GM19372 (cell line): ENCODE measurements around the gene FGD2.
"Not testable (repeated sequence)": the region's sequence is repeated elsewhere in the genome, so short reads cannot be mapped to it uniquely, and the experiment has no call there.

Experiments used
- ATAC-seq: cut with Tn5 transposase; IDR thresholded peaks from one replicate; pipeline ENCODE4 v1.9.1; 2021; ENCODE audit warnings: mild to moderate bottlenecking, low read depth, moderate library complexity; ENCODE audit not compliant: unreplicated experiment

FGD2 gene

DNA sequence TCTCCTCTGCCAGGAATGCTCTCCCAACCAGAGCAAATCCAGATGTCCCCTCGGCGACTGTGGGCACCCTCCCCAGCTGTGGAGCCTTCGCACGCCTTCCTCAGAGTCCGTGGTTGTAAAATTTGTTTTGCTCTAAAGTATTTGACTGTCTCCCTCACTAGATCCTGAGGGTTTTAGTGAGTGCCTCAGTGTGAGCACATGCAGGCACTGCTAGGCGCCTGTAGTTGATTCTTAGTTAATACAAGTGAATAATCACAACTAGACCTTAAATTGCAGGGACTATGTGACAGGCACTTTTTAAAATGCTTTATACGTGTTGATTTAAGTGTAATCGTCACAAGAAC is 18.8 kb upstream of the FGD2 start:
- no peak for ATAC-seq

DNA sequence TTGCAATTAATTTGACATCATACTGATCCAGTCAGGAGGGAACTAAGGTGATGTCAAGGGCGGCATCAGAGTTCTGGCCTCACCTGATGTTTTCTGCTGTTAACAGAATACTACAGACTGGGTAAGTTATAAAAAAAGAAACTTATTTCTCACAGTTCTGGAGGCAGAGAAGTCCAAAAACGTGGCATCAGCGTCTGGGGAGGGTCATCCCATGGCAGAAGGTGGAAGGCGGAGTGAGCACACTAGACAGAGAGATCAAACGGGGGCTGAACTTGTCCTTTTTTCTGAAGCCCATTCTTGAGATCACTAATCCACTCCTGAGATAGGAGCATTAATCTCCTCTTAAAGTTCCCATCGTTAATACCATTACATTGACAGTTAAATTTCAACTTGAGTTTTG is 16.2 kb upstream of the FGD2 start:
- no peak for ATAC-seq

DNA sequence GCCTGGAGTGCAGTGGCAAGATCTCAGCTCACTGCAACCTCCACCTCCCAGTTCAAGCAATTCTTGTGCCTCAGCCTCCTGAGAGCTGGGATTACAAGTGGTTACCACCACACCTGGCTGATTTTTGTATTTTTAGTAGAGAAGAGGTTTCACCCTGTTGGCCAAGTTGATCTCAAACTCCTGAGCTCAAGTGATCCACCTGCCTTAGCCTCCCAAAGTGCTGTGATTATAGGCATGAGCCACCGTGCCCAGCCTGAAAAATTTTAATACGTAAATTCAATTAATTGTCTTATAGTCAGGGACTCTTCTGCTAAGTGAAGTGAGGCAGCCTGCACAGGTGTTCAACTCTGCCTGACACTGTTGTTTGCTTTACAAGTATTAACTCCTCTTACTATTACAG is 15.1 kb upstream of the FGD2 start:
- not testable (repeated sequence) for ATAC-seq

DNA sequence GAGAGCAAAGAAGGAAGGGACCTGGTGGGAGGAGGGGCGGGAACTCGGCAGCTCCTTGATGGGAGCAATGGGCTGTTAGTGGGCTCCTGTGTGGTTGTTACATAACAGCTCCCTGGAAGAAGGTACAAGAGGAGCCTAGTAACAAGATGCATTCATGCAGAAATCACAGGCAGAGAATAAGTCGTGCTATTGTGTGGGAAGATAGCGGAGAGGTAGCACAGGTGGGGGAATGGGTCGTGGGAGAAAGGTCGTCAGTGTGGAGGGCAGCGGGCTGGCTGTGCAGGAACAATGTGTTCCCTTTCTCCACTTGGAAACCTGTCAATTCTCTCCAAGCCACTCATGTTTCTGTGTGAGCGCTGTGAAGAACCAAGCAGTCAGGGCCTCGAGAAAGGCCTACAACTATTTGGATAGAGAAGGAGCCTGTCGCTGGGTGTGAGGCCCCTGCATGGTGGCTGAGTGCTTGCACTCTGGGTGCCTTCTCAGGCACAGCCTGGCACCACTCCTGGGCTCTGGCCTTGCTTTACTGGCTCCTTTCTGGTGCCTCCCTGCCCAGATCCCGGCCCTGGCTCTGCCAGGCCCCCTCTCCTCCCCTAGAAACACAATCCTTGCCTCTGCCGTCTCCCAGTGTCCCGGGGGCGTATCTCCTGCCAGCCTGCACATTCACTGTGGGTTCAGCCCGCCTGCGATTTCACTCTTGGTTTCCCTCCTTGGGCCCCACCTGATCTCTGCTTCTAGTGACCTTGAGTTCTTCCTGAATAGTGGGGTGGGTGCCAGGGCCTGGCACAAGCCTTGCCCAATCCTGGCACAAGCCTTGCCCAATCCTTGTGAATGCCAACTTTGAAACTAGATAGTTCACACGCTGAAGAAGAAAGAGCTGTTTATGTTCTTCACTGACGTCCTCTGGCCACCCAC is 7.4 kb upstream of the FGD2 start:
- no peak for ATAC-seq

DNA sequence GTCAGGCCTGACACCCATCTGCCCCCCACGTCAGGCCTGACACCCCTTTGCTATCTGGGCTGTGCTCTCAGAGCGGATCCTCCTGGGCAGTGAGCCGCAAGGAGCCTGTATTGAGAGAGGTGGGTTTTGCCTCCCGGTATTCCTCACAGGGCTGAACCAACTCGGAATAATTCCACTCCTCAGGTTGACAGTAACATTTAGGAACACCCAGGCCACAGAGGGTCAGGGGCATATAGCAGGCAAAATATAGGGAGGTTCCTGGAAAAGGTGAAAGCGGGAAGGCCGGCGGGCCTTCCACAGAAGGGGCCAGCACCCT is 6.8 kb upstream of the FGD2 start:
- ATAC-seq: no peak

DNA sequence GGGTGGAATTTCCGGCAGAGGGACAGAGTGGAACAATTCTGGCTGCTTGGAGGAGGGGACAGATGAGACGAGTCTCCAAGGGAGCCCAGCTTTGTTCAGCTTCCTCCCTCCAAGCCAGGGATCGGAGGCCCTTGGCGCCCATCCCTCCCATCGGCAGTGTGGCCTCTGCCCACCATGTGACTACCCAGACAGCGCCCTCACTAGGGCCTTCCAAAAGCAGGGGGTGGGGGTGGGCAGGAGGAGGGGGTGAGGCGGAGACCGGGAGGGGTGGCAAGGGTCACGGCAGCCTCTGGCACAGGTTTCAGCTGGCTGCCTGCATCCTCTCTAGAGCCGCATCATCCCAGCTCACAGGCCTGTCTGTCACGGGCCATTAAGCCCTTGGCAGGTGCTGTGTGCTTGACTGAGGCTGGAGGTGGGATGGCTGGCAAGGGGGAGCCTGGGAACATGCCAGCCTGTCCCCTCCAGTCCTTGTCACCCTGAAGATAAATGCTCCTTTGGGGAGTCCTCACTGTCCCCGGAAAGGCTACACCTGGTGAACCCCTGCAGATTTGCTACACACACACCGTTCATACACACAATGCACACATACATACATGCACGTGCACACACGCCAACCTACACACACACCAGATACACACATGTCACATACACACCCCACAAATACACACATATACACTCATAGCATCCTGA is 6.2 kb upstream of the FGD2 start:
- no peak for ATAC-seq

DNA sequence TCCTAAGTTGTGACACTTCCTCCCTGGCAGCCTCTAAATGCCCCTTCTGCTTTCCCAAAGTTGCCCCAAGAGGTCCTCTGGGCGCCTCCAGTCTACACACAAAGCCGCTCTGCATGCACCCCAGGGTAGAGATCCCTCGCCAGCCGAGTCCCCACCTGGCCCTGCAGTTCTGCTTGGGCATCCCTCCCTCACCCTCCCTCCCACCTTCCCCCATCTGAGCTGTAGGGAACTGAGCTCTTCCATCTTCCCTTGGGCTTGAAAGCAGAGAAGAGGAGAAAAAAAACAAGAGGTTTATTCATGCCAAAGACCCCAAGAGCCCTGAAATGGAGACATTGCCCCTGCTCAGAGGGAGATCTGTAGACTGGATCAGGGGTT is 5.7 kb upstream of the FGD2 start:
- ATAC-seq: no peak

DNA sequence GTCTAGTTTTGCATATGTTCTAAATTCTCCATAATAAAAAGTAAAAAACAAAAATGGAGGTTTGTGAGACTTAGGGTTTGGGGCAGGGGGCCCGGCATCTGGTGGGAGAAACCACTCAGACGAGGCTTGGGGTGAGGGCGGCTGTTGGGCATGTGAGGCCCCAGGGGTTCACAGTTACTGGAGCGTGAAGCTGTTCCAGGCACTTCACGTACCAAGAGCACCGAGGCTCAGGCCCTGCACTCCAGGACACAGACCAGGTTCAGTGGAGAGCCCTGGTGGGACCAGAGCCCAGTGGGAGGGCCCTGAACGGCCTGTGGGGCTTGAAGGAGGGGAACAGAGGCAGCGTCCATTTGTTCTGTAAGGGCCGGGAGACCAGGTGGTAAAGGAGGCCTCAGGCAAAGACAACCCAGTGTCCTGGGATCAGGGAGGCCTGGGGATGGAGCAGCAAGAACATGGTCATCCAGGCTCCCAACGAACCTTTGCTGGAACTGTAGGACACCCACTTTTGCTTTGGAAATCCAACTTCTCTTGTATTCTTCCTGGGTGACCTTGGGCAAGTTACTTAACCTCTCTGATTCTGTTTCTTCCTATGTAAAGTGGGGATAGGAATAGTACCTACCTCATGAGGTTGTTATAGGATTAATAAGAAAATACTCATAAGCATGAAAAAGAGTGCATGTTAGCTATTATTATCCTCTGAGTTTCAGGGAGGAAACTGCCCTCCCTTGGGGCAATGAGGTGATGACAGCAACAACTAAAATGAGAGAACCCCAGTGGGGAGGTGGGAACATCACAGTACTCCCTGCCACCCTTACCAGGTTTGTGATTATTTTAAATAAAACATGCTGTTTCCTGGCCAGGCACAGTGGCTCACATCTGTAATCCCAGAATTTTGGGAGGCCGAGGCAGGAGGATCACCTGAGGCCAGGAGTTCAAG is 1.1 kb upstream of the FGD2 start:
- ATAC-seq: no peak

DNA sequence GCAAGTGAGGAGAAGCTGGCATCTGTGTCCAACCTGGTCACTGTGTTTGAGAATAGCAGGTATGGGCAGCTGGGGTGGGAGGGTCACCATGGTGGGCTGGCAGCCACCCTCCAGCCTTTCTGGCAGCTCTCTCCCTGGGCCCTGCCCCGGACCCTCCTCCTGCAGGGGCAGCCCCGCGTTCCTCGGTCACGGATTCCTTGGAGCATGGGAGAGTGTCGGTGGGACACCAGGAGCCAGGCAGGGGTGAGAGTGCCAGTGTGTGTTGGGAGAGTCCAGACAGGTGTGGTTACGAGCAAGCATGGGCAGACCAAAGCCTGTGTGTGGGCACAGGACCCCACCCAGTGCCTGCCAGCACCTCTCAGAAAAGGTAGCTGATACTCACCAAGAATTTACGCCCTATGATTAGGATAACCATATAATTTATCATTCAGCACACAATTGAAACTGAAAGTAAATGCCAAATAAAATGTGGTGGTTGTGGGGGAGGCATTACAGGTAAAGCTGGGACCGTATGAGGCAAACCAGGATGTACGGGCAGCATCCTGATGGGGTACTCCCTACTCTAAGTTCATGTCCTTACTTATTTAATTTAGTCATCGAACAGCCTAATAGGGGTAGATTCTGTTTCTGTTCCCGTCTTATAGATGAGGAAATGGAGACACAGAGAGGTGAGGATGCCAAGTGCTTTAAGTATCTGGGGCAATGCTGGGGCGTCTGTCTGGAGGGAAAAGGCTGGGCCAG is 542 bp downstream of the FGD2 start:
- ATAC-seq: peak; percentile 3

DNA sequence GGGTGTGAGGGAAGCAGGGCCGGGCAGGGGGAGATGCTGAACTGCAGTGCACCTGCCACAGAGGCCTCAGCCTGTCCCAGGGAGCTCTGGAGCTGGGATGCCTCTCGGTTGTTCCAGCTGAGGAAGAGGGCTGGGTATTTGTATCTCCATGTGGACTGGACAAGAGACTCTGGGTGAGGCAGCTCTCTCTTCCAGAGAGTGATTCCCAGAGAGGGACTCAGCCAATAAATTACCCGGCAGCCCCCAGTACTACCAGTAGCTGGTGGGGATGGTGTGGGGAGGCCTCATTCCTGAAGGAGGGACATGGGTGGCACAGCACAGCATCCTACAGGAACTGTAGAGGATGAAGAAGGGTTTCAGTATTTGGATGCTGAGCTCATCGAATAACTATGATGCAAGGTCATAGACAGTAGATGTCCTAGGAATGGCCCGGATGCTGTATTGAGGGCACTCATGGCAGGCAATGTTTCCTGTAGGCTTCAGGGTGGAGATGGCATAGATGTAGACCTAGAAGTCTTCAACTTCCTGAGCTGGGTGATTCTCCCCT is 1.4 kb downstream of the FGD2 start:
- ATAC-seq: no peak

DNA sequence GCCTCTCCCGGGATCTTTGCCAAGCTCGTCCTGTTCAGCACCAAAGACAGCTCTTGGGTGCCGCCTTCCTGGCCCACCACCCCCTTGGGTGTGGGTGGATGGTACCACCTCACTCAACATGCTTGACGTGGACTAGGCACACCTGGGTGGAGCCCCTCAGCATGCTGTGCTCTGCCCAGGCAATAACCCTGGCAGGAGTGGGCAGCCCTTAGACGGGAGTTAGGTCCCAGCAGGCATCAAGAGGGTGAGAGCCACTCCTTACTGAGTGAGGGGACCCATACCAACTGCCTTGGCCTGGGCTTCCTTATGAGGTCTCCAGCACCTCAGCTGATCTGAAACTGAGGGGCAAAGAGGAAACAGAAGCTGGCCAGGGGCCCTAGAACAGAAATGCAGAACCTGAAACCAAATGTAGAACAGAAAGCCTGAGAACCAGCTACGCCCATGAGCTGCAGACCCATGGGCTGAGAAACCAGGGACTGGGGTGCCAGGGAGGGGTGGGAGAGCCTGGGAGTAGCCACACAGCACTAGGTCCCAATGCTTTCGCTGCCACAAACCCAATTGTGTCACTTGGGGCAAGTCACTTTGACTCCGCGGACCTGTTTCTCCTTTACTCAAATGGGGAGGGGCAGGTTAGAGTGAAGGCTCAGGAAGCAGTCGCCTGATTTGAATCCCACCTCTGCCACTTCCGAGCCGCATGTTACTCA is 2.0 kb downstream of the FGD2 start:
- no peak for ATAC-seq

DNA sequence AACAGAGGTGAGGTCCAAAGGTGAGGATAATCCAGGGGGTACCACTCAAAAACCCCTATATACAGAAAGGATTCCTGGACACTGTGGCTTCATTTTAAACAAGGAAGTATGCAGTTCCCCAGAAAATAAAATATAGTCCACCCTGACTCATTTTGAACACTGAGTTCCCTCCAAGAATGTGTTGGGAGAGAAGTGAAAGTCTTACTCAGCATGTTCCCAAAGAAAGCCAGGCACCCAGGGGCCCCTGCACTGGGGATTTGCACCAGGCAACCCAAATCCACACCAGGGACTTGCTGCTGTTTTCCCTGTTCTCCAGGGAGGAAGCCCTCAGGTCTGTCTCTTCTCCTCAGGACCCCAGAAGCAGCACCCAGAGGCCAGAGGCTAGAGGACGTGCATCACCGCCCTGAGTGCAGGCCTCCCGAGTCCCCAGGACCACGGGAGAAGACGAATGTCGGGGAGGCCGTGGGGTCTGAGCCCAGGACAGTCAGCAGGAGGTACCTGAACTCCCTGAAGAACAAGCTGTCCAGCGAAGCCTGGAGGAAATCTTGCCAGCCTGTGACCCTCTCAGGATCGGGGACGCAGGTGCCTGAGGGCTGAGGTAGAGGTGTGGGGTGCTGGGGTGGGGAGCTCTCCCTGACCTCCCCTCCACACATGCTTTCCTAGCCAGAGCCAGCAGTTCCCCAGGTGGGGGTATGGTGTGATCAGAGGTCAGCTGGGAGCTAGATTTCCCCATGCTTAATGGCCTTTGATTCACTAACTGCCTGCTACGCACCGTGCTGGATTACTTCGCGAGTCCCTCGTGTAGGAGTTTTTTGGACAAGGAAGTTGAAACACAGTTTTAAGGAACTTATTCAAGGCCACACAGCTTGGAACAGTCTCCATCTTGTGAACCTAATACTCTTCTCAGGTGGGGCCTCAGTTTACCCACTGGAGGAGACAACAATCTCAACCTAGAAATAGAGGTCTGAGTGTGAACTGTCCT is 3.3 kb downstream of the FGD2 start:
- no peak for ATAC-seq

DNA sequence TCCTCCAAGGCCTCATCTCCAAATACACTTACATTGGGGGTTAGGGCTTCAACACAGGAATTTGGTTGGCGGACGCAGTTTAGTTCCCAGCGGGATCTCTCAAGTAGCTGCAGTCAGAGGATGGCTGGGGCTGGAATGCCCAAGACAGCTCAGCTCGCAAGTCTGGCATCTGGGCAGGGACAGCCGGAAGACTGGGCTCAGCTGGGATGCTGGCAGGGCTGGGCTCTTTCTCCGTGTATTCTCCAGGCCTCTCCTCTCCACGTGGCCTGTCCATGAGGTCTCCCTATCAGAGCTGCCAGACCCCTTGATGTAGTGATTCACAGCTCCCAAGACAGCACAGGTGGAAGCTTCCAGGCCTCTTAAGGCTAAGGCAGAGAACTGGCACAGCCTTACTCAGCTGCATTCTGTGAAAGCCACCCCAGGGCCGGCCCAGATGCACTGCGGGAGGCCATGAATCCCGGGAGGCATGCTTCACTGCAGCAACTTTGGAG is 5.0 kb downstream of the FGD2 start:
- ATAC-seq: no peak

DNA sequence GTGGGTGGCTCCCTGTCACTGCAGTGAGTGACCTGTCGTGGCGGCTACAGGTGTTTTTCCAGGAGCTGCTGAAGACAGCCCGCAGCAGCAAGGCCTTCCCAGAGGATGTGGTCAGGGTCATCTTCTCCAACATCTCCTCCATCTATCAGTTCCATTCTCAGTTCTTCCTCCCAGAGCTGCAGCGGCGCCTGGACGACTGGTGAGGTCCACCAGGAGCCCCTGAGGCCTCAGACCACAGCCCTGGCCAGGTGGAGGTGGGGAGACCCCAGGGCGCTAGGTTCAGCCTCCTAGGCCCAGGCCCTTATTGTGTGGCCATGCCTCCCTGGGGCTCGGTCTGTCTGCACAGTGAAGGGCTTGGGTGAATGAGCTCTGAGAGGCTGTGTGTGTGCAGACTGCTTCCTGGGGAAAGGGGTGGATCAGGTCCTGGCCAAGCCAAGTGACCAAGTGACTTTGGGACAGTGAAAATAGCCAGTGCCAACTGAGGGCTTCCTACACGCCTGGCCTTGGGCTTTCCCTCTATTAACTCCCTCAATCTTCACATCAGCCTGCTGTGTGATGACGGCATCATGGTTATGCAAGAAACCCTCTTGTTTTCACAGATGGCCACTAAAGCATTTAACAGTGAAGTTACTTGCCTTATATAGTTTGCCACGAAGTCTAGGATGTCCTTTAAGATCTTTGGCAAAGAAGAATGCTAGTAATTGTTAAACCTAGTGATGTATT is 6.4 kb downstream of the FGD2 start:
- ATAC-seq: no peak

DNA sequence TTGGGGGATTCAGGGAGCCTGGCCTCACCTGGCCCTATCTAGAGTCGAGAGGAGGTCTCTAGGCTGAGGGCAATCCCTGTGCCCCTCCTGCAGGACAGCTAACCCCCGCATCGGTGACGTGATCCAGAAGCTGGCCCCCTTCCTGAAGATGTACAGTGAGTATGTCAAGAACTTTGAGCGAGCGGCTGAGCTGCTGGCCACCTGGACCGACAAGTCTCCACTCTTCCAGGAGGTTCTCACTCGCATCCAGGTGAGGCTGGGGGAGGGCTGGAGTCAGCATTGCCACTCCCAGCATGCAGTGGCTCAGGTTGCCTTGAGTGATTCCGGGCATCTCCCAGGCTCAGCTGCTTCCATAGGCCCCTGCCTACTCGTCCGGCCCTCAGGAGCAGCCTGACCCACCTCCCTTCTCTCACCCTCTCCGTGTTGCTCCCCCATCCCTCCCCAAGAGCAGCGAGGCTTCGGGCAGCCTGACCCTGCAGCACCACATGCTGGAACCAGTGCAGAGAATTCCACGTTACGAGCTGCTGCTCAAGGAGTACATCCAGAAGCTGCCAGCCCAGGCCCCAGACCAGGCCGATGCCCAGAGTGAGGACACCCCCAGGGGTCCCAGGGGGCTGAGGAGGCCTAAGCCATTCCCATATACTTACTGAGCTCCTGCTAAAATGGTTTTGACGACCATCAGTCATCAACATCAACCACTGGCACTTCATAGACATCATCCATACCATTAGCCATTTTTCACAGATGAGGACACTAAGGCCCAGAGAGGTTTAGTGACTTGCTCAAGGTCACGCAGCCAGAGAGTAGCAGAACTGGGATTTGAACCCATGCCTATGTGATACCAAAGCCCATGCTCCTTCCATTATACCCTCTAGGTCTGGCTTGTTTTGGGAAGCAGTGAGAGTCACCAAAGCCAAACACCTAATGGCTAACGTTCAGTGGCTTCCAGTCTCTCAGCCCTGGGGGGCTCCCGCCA is 8.3 kb downstream of the FGD2 start:
- ATAC-seq: no peak

DNA sequence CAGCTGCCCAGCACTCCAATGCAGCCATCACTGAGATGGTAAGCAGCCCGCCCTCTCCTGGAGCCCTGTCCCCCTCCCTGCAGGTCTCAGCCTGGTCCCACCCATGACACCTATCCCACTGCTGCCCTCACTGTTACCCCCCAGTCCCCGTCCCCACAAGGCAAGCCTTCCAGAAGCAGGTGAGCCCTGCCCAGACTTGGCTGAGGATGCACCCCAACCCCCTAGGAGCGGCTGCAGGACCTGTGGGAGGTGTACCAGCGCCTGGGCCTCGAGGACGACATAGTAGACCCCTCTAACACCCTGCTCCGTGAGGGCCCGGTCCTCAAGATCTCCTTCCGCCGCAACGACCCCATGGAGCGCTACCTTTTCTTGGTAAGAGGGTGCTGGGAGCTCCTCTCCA is 9.2 kb downstream of the FGD2 start:
- no peak for ATAC-seq

DNA sequence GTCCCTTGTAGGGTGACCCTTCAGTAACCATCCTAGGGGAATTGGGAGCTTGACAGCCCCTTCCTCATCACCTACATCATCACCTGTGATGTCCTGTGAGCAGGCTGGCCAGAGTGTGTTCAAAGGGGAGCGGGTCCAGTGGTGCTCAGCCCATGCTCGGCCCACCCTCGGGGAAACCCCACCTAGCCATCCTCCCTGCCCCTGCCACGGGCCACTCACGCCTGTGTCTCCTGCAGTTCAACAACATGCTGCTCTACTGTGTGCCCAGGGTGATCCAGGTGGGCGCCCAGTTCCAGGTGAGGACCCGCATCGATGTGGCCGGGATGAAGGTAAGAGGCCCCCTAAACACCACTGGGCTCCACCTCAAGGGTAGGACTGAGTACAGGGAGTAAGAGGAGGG is 10.1 kb downstream of the FGD2 start:
- ATAC-seq: no peak
